Neural cell (in vitro differentiated cells): ENCODE measurements around the gene ARL8A. TPM values are rescaled to one million over a fixed set of nuclear protein-coding genes. Genes with fewer than 3 reads are reported as not detected.

Experiments used
- H2AFZ ChIP-seq: fragments of 200-600, 300-800 bp; sonication (generic), shearing (Covaris generic); 2 replicates; pipeline ENCODE4 v1.6.0; 2014; ENCODE audit warnings: low read depth, mild to moderate bottlenecking, antibody characterized with exemption, low read length, moderate library complexity
- H3F3A ChIP-seq: fragments of 200-600 bp; shearing (Covaris generic); 2 replicates; pipeline ENCODE4 v1.6.1; 2016; ENCODE audit warnings: mild to moderate bottlenecking, moderate library complexity, mixed read lengths, antibody characterized with exemption, low read length; ENCODE audit not compliant: insufficient read depth, poor library complexity, severe bottlenecking
- H3K27ac ChIP-seq: fragments of 200-600, 300-800 bp; sonication (generic), shearing (Covaris generic); 2 replicates; pipeline ENCODE4 v1.5.1; 2014; ENCODE audit warnings: mild to moderate bottlenecking, low read length, moderate library complexity
- H3K27me3 ChIP-seq: fragments of 300-800, 200-600 bp; sonication (generic), shearing (Covaris generic); 2 replicates; pipeline ENCODE4 v1.6.0; 2014; ENCODE audit warnings: mild to moderate bottlenecking, low read depth, low read length, moderate library complexity; ENCODE audit not compliant: insufficient read depth
- H3K36me3 ChIP-seq: fragments of 300-800, 200-600 bp; sonication (generic), shearing (Covaris generic); 2 replicates; pipeline ENCODE4 v1.5.1; 2014; ENCODE audit warnings: mild to moderate bottlenecking, antibody characterized with exemption, low read length, moderate library complexity; ENCODE audit not compliant: insufficient read depth
- H3K4me2 ChIP-seq: fragments of 300-800, 200-600 bp; sonication (generic), shearing (Covaris generic); 2 replicates; pipeline ENCODE4 v1.6.0; 2014; ENCODE audit warnings: mild to moderate bottlenecking, low read length
- H3K4me3 ChIP-seq: fragments of 300-800, 200-600 bp; sonication (generic), shearing (Covaris generic); 2 replicates; pipeline ENCODE4 v1.5.1; 2014; ENCODE audit warnings: mild to moderate bottlenecking, low read length, moderate library complexity
- H3K79me2 ChIP-seq: fragments of 200-600 bp; shearing (Covaris generic); replicated peaks from 2 replicates; pipeline ENCODE4 v1.6.0; 2014; ENCODE audit warnings: mild to moderate bottlenecking, low read length, moderate library complexity; ENCODE audit not compliant: insufficient read depth
- H3K9ac ChIP-seq: fragments of 300-800, 200-600 bp; sonication (generic), shearing (Covaris generic); 2 replicates; pipeline ENCODE4 v1.6.1; 2016; ENCODE audit warnings: mild to moderate bottlenecking, low read length, mixed read lengths
- H3K9me2 ChIP-seq: fragments of 200-600 bp; shearing (Covaris generic); 2 replicates; pipeline ENCODE4 v1.6.1; 2016; ENCODE audit warnings: mild to moderate bottlenecking, low read length, mixed read lengths; ENCODE audit not compliant: insufficient read depth
- H3K9me3 ChIP-seq: fragments of 200-600, 300-800 bp; sonication (generic), shearing (Covaris generic); 2 replicates; pipeline ENCODE4 v1.6.1; 2016; ENCODE audit warnings: mild to moderate bottlenecking, mixed run types, low read length, moderate library complexity, mixed read lengths
- H4K20me1 ChIP-seq: fragments of 200-600 bp; shearing (Covaris generic); 2 replicates; pipeline ENCODE4 v1.6.1; 2016; ENCODE audit warnings: mild to moderate bottlenecking, mixed run types; ENCODE audit not compliant: insufficient read depth
- CTCF ChIP-seq: fragments of 450-650 bp; IDR thresholded peaks from 2 replicates; pipeline ENCODE4 v1.5.1; 2014; ENCODE audit warnings: antibody characterized with exemption, mild to moderate bottlenecking, moderate library complexity; ENCODE audit not compliant: poor library complexity, severe bottlenecking
- EP300 ChIP-seq: fragments of 450-650 bp; conservative IDR thresholded peaks from 2 replicates; pipeline ENCODE4 v1.6.1; 2014; ENCODE audit warnings: antibody characterized with exemption, mild to moderate bottlenecking, moderate library complexity; ENCODE audit not compliant: poor library complexity, severe bottlenecking
- EZH2 ChIP-seq: fragments of 200-600, 300-800 bp; shearing (Covaris generic), sonication (generic); IDR thresholded peaks from 2 replicates; pipeline ENCODE4 v1.6.1; 2014; ENCODE audit warnings: antibody characterized with exemption, low read length, borderline replicate concordance, mild to moderate bottlenecking; ENCODE audit not compliant: insufficient read depth, poor library complexity, severe bottlenecking
- MXI1 ChIP-seq: fragments of 450-650 bp; conservative IDR thresholded peaks from 2 replicates; pipeline ENCODE4 v1.6.1; 2014; ENCODE audit warnings: antibody characterized with exemption, mild to moderate bottlenecking; ENCODE audit not compliant: poor library complexity, severe bottlenecking
- POLR2AphosphoS5 ChIP-seq: IDR thresholded peaks from 2 replicates; pipeline ENCODE4 v1.6.1; 2012
- RAD21 ChIP-seq: fragments of 450-650 bp; conservative IDR thresholded peaks from 2 replicates; pipeline ENCODE4 v1.6.1; 2014; ENCODE audit warnings: antibody characterized with exemption, mild to moderate bottlenecking, moderate library complexity
- SMC3 ChIP-seq: fragments of 450-650 bp; conservative IDR thresholded peaks from 2 replicates; pipeline ENCODE4 v1.6.1; 2014; ENCODE audit warnings: antibody characterized with exemption, mild to moderate bottlenecking, moderate library complexity; ENCODE audit not compliant: poor library complexity
- TAF1 ChIP-seq: IDR thresholded peaks from 2 replicates; pipeline ENCODE4 v1.6.1; 2012; ENCODE audit warnings: low read depth
- polyA plus RNA-seq: library from polyadenylated mRNA; depleted of rRNA; stranded (reverse); fragments of >200 nt; gene quantifications from 2 replicates; pipeline ENCODE4 v1.2.3, GENCODE V29; 2014
- TF ChIP-seq, protein P1 (sequence below): IDR thresholded peaks from 2 replicates; pipeline ENCODE4 v1.6.1; 2012; ENCODE audit warnings: borderline replicate concordance

Gene ARL8A
- polyA plus RNA-seq, 1 donor from 2014 or later = 89.4 TPM

DNA sequence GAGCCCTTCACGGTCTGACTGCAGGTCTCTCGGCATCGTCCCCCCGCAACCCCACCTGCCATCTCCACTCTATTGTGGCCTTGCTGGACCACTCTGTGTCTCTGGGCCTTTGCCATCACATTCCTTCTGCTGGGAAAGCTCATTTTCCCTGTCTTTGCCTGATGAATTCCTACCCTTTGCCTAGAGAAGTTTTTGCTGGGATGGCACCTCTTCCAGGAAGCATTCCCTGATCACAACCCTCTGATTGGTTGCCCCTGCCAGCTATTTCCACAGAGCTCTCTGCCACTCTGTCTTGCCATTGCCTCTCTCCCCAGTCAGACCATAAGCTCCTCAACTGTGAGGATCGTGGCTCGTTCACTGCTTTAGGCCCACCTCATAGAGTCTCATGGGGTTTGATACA lies 50.7 kb downstream of the ARL8A start:
- Histone ChIP-seq H3K9me2 (no peaks in the 10 kb centered on the region), H3K79me2 (no peaks in the 10 kb centered on the region), H4K20me1 (no peaks in the 10 kb centered on the region), H3K27me3 (no peaks in the 10 kb centered on the region), H3K36me3 (no peaks in the 10 kb centered on the region), H3K4me2 (no peak overlapping the region), H3K4me3 (no peak overlapping the region), H3K9me3 (no peaks in the 10 kb centered on the region), H3K27ac (no peak overlapping the region), H2AFZ (no peak overlapping the region), H3K9ac (no peak overlapping the region), H3F3A (no peaks in the 10 kb centered on the region)
- TF ChIP-seq, protein P1, sequence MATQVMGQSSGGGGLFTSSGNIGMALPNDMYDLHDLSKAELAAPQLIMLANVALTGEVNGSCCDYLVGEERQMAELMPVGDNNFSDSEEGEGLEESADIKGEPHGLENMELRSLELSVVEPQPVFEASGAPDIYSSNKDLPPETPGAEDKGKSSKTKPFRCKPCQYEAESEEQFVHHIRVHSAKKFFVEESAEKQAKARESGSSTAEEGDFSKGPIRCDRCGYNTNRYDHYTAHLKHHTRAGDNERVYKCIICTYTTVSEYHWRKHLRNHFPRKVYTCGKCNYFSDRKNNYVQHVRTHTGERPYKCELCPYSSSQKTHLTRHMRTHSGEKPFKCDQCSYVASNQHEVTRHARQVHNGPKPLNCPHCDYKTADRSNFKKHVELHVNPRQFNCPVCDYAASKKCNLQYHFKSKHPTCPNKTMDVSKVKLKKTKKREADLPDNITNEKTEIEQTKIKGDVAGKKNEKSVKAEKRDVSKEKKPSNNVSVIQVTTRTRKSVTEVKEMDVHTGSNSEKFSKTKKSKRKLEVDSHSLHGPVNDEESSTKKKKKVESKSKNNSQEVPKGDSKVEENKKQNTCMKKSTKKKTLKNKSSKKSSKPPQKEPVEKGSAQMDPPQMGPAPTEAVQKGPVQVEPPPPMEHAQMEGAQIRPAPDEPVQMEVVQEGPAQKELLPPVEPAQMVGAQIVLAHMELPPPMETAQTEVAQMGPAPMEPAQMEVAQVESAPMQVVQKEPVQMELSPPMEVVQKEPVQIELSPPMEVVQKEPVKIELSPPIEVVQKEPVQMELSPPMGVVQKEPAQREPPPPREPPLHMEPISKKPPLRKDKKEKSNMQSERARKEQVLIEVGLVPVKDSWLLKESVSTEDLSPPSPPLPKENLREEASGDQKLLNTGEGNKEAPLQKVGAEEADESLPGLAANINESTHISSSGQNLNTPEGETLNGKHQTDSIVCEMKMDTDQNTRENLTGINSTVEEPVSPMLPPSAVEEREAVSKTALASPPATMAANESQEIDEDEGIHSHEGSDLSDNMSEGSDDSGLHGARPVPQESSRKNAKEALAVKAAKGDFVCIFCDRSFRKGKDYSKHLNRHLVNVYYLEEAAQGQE = no peak
- no peak for TF ChIP-seq EZH2
- TF ChIP-seq POLR2AphosphoS5 = no peak
- no peak for TF ChIP-seq SMC3
- TF ChIP-seq CTCF = no peak
- TF ChIP-seq RAD21 = no peak
- TF ChIP-seq MXI1 = no peak
- no peak for TF ChIP-seq EP300
- no peak for TF ChIP-seq TAF1

- TF ChIP-seq EP300 (no peak), SMC3 (no peak), TAF1 (no peak), CTCF (no peak), RAD21 (no peak), MXI1 (no peak), POLR2AphosphoS5 (no peak), EZH2 (no peak)
- TF ChIP-seq, protein P1 = no peak
- no peaks in the 10 kb centered on the region for H3K9me2 ChIP-seq
- no peaks in the 10 kb centered on the region for H3F3A ChIP-seq
- no peaks in the 10 kb centered on the region for H4K20me1 ChIP-seq
- H3K4me3 ChIP-seq = no peak overlapping the region
- H3K9ac ChIP-seq = no peak overlapping the region
- no peaks in the 10 kb centered on the region for H3K79me2 ChIP-seq
- no peak overlapping the region for H3K27ac ChIP-seq
- no peaks in the 10 kb centered on the region for H3K36me3 ChIP-seq
- H2AFZ ChIP-seq = no peak overlapping the region
- H3K4me2 ChIP-seq = no peak overlapping the region
- no peaks in the 10 kb centered on the region for H3K9me3 ChIP-seq
- no peaks in the 10 kb centered on the region for H3K27me3 ChIP-seq
Observed at GRCh38 chr1:202090994-202091393, 53.5 kb downstream of the ARL8A start.
